HFFc6 (cell line): Measurements from ENCODE around the gene TEX38. TPM values are rescaled to one million over a fixed set of nuclear protein-coding genes. Genes with fewer than 3 reads are reported as not detected.

ENCODE experiments used
- DNase-seq: peaks from one replicate; pipeline ENCODE4 v3.0.0-alpha.2; 2018
- H3K27ac Mint-ChIP-seq: 2 replicates; pipeline ENCODE4 v1.8.0; 2020; ENCODE audit warnings: mild to moderate bottlenecking, mixed read lengths
- H3K27me3 Mint-ChIP-seq: 2 replicates; pipeline ENCODE4 v1.8.0; 2021; ENCODE audit warnings: mild to moderate bottlenecking, moderate library complexity, mixed read lengths; ENCODE audit not compliant: insufficient read depth
- H3K36me3 Mint-ChIP-seq: 2 replicates; pipeline ENCODE4 v1.8.0; 2021; ENCODE audit warnings: low read depth, mixed read lengths
- H3K4me1 Mint-ChIP-seq: 2 replicates; pipeline ENCODE4 v1.8.0; 2020; ENCODE audit warnings: low read depth, mixed read lengths
- H3K4me3 Mint-ChIP-seq: 2 replicates; pipeline ENCODE4 v1.8.0; 2020; ENCODE audit warnings: mild to moderate bottlenecking, moderate library complexity, mixed read lengths
- H3K9me3 Mint-ChIP-seq: 2 replicates; pipeline ENCODE4 v1.8.0; 2020; ENCODE audit warnings: mild to moderate bottlenecking, mixed read lengths
- total RNA-seq, 6 experiments: library from RNA; stranded (reverse); fragmentation: NEBNext Ultra II Directional; extraction: Animal tissue kit (Norgen Biotek cat#: 25700); gene quantifications; 2 replicates in 1 of 6; 3 replicates in 5 of 6; pipeline ENCODE4 v1.2.3, GENCODE V29; 2021
- TF ChIP-seq, protein P1 (sequence below): fragments of 200-600 bp; sonication (generic); IDR thresholded peaks from 2 replicates; pipeline ENCODE4 v1.5.0; 2021; ENCODE audit warnings: antibody characterized with exemption, mild to moderate bottlenecking

TEX38 gene
- total RNA-seq, 6 experiments from 2014 or later = 0.24 TPM; not detected in 5

GRCh38 chr1:46635205-46635604 lies 36.4 kb upstream of the TEX38 start:
- no peak for DNase-seq
- Mint-ChIP-seq H3K4me3 (no peak overlapping the region), H3K27ac (no peak overlapping the region), H3K36me3 (peaks cover 15% of the 10 kb centered on the region; the same call in 1 of the 2 replicates), H3K9me3 (no peaks in the 10 kb centered on the region), H3K4me1 (no peaks in the 10 kb centered on the region), H3K27me3 (no peaks in the 10 kb centered on the region)
- TF ChIP-seq, protein P1, sequence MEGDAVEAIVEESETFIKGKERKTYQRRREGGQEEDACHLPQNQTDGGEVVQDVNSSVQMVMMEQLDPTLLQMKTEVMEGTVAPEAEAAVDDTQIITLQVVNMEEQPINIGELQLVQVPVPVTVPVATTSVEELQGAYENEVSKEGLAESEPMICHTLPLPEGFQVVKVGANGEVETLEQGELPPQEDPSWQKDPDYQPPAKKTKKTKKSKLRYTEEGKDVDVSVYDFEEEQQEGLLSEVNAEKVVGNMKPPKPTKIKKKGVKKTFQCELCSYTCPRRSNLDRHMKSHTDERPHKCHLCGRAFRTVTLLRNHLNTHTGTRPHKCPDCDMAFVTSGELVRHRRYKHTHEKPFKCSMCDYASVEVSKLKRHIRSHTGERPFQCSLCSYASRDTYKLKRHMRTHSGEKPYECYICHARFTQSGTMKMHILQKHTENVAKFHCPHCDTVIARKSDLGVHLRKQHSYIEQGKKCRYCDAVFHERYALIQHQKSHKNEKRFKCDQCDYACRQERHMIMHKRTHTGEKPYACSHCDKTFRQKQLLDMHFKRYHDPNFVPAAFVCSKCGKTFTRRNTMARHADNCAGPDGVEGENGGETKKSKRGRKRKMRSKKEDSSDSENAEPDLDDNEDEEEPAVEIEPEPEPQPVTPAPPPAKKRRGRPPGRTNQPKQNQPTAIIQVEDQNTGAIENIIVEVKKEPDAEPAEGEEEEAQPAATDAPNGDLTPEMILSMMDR = no peak

DNA sequence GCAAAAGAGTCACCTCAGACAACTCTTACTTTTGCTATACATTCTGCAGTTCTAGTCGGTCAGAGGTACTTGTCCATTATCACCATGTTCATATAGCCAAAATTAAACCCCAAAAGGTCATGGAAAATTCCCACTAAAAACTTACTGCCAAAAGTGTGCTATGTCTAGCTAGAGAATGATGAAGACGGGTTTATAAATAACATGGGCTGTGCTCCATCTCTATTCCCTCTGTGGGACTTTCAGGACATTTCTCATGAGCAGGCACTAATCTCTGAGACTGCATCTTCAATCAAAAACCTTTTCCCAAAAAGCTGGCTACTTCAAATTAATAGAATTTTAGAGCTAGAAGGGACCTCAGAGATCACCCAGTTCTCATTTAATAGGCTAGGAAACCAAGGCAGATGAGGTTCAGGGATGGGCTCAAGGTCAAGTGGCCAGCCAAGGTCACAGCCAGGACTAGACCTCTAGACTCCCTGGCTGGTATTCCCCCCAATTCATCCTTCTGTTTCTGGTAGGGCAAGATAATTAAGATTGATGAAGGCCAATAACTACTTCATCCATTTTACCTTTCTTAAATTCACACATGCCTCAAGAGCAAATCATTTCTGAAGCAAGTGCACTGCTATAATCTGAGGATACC lies 34.1 kb upstream of the TEX38 start:
- TF ChIP-seq, protein P1 = no peak
- Mint-ChIP-seq H3K4me1 (peaks cover 7% of the 10 kb centered on the region), H3K27me3 (no peaks in the 10 kb centered on the region), H3K36me3 (peaks cover 32% of the 10 kb centered on the region), H3K4me3 (no peak overlapping the region), H3K27ac (no peak overlapping the region), H3K9me3 (no peaks in the 10 kb centered on the region)
- DNase-seq = no peak

DNA sequence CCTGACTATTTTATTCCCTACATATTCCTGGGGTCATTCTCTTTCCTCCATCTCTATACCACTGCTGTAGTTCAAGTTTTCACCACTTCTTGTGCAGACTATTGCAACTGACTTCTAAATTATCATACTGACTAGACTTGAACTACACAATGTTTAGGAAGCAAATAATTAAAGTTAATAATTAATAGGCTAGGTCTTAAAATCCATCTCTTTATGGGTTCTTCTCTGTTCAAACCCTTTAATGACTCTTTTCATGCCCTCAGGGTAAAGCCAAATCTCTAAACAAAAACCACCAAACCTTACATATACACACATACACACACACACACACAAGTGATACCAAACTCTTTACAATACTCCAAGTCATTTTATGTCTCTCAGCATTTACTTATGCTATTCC lies 32.7 kb upstream of the TEX38 start:
- Mint-ChIP-seq H3K27ac (no peak overlapping the region), H3K4me1 (peaks cover 21% of the 10 kb centered on the region), H3K36me3 (peaks cover 31% of the 10 kb centered on the region), H3K4me3 (no peak overlapping the region), H3K27me3 (no peaks in the 10 kb centered on the region), H3K9me3 (no peaks in the 10 kb centered on the region)
- no peak for DNase-seq
- TF ChIP-seq, protein P1 = no peak

GRCh38 chr1:46639547-46639946 lies 32.1 kb upstream of the TEX38 start:
- no peak overlapping the region for H3K27ac Mint-ChIP-seq
- DNase-seq = no peak
- no peak overlapping the region for H3K4me3 Mint-ChIP-seq
- H3K9me3 Mint-ChIP-seq = no peaks in the 10 kb centered on the region
- H3K36me3 Mint-ChIP-seq = peaks cover 31% of the 10 kb centered on the region
- peaks cover 25% of the 10 kb centered on the region for H3K4me1 Mint-ChIP-seq
- no peaks in the 10 kb centered on the region for H3K27me3 Mint-ChIP-seq
- TF ChIP-seq, protein P1 = no peak

DNA sequence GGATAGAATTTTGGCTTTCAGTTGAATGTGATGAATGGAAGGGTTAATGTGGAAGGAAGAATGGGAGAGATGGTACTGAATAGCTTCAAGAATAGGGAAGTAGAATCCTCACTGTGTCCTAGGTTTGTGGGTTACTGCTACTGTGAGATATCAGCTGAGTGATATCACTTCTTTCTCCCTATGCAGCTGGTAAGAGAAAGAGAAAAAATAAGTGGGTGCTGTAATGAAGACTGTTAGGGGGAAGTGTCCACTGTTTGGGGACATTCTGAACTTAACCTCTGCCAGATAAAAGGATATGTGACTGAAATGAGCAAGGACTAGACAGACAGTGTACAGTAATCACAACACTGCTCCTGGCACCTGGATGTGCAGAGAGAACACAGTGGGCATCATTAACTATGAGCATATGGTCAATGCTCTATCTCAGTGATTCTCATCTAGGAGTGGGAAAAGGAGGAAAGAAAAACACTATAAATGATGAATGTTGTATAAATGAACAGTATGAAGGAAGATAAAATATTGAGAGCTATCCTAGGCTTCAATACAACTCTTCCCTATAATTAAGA lies 29.5 kb upstream of the TEX38 start:
- DNase-seq = no peak
- Mint-ChIP-seq H3K27me3 (no peaks in the 10 kb centered on the region), H3K9me3 (no peaks in the 10 kb centered on the region), H3K4me1 (peaks cover 37% of the 10 kb centered on the region), H3K27ac (no peak overlapping the region), H3K4me3 (no peak overlapping the region), H3K36me3 (peaks cover 24% of the 10 kb centered on the region)
- TF ChIP-seq, protein P1 = no peak
